ENCODE data around the gene CRABP1.
A peak's percentile ranks its signal among the peaks of the same experiment; 100 is the strongest.

The CRABP1 gene

DNA sequence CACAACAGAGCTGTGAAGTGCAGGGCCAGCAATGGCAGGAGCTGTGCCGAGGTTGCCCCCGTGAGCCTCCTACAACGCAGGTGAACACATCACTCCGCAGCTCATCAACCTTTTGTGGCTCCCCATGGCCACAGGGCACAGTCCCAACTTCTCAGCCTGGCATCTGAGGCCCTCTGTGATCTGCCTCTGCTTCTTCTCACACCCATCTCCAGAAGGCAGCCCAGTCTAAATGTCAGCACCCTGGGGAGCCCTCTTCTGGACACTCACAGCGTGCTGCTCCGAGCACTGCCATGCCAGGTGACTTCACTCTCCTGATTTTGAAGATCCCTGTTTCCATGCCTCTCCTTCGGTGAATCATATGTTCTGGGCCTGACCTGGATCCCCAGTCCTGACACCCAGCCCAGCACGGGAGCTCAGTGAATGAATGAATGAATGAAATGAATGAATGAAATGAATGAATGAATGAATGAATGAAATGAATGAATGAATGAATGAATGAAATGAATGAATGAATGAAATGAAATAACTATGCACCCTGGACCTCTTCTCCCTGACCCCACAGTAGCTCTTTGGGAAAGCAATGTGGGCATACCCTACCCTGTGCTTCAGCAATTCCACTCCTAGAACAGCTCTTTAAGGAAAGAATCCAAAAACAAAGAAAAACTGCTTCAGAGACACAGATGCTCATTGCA lies 22.9 kb upstream of the CRABP1 start:
- DNase-seq (ENCODE audit: low spot score) = no peak

DNA sequence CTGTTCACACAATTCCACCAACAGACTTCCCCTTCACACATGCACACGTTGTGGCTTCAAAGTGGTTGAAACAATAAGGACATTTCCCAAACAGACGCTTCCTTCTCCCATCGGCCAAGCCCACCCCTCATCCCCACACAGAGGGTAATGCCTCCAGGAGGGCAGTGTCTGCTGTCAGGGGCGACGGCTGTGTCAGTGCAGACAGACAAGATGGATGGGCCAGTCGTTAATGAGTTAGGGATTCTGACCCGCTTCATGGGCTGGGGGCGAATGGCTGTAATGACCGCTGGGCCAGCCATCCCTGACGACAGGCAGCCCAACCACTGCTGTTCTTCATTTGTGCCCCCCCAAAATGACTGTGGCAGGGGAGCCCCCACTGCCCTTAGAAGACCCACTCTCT lies 20.6 kb upstream of the CRABP1 start:
- no peak for DNase-seq (ENCODE audit: low spot score)

- no peak for DNase-seq (ENCODE audit: low spot score)
These were observed 20.0 kb upstream of the CRABP1 start for GRCh38 chr15:78320183-78320582.

DNA sequence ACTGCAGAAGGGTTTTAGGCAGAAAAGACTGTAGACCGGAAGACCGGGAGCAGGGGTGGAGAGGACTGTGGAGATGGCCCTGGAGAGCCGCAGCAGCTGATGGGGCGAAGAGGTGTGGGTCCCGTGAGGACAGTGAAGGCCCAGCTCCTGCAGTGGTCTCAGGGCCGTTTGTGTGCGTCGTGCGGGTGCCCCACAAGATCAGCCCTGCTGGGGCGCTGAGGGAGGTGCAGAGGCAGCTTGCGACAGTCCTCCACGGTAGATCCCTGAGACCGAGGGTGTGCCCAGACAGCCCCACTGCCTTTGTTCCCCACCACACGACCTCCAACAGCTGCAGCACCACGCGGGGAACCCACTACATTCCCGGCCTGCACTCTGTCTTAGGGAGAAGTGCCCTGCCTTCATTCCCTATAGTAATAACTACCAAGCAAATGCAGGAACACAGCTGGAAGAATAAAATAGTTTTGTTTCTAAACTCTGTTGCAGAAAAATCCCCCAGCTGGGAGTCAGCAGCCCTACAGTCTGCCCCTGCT lies 19.0 kb upstream of the CRABP1 start:
- DNase-seq (ENCODE audit: low spot score) = no peak

DNA sequence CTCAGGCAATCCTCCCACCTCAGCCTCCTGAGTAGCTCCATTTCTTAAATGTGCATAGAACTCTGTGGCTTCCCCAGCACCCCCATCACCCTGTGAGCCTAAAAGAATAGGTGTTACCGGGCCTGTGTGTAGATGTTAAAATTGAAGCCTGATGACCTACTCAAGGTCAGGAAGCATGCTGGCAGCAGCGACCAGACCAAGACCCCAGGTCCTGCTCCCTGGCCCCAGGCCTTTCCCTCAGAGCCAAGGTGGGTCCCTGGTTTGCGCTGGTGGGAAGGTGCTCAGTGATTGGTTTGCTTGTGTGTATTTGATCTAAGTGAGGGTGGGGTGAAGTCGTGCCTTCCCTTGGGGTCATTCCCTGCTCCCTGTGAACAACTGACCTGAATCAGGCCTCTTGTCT lies 18.4 kb upstream of the CRABP1 start:
- DNase-seq (ENCODE audit: low spot score) = no peak

DNA sequence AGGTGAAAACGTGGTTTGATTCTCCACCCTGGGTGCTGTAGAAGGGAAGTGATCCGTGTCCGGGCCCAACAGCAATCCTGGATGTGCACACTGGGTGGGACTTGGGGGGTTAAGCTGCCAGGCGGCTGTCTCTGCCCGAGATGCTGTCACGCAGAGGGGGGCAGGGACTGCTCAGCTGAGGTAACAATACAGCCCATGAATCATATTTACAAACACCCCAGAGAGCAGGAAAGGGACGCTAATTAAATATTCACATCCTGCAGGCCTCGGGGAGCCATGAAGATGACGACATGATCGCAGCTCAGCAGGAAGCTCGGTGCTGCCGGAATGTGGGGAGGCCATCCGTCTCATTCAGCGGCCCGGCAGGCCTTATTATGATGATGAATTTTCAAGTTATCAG lies 17.9 kb upstream of the CRABP1 start:
- DNase-seq (ENCODE audit: low spot score) = peak; percentile 36

DNA sequence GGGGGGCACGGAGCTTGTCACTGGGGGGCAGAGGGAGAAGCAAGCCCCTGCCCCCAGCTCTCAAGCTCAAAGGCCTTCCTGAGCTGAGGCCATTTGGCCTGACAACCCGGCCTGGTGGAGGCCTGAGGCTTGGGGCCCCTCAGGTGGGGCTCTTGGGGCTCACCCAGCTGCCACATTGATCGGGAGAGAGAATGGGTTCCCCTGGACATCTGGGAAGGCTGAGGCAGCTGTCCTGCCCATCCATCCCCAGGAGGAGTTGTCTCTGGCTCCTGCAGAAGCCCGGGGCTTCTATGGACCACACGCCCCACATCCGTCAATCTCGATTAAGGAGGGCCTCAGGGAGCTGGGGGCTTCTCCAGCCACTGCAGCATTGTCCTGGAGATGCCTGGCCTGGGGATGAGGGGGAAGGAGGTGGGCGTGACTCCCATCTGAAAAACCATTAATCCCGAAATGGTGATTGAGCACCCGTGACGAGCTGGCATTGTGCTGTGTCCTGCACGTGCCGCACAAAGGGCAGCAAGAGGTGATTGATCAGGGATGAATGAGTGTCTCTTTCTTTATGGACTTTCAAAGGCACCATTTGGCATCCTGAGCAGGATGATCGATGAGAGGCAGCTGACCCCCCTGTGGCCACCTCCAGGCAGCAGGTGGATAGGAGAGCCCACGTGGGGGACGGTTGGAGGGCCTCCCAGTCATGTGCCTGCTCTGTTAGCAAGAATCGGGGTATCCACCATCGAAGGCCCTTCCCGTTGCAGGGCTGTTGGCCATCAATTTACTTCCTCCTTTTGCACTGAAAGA lies 17.2 kb upstream of the CRABP1 start:
- DNase-seq (ENCODE audit: low spot score) = no peak

GRCh38 chr15:78323693-78324092 lies 16.5 kb upstream of the CRABP1 start:
- DNase-seq (ENCODE audit: low spot score) = no peak

- DNase-seq (ENCODE audit: low spot score) = no peak
These were observed 16.0 kb upstream of the CRABP1 start for GRCh38 chr15:78324144-78324543.

- DNase-seq (ENCODE audit: low spot score) = peak; percentile 42
These were observed 14.9 kb upstream of the CRABP1 start for GRCh38 chr15:78325092-78325843.

DNA sequence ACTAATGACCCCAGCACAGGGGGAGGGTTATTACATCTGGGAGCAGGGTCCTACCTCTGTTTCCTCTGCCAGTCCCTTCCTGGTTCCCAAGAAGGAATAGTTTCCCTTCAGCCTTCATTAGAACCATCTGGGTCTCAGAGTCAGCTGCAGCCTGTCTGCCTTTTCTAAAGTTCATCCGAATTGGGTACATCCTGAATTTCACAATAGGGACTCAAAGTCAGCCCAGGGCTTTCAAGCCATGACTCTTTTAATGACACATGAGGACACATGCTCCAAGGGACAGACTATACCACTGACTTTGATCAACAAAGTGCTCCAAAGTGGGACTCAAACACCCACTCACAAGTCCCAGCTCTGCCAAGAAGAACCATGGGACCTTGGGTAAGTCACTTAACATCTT lies 12.7 kb upstream of the CRABP1 start:
- DNase-seq (ENCODE audit: low spot score) = peak; percentile 39

DNA sequence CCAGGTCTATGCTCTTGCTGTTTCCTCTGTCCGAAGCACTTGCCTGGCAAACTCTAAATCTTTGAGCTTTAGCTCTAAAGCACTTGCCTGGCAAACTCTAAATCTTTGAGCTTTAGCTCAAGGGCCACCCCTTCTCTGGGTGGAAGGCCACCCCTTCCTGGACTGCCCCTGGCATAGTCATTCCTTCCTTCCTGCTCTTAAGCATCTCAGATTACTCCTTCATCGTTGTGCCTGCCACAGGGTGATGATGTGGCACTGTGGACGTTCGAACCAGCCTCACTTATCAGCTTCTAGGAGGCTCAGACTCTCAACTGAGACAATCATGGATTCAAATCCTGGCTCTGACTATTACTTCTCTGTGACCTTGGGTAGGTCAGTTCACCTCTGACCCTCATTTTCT lies 10.5 kb upstream of the CRABP1 start:
- DNase-seq (ENCODE audit: low spot score) = no peak

GRCh38 chr15:78334845-78335244 lies 5.3 kb upstream of the CRABP1 start:
- no peak for DNase-seq (ENCODE audit: low spot score)

DNA sequence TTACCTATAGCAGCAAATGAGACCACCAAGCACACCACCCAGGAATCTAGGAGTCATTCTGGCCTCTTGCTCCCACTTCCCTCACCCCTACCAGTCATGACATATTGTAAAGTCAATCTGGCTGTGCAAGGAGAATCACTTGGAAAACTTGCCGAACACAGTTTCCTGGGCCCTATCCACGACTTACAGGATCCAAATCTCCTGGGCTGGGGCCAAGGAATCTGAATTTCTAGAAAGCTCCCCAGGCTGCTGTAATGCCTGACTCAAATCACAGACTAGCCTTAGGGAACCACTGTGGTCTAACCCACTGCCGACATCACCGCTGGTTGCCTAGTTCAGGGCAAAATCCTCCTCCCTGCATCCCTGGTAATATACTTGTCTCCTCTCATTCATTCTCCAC lies 4.2 kb upstream of the CRABP1 start:
- no peak for DNase-seq (ENCODE audit: low spot score)

DNA sequence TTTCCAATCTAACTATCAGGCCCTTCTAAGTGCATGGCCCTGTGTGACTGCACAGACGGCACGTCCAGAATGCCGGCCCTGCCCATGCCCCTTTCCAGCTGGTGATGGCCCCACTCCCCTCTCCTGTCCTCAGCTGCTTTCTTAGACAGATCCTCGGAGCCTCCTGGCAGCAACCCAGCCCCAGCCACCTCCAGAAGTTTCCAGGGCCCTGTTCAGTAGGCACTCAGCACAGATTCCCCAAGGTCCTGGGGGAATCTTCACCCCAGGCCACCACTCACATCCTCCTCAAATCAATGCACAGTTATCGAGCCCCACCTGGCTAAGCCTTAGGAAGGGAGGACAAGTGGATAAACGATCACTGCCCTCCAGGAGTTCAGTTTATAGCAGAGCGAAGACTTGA lies 1.4 kb upstream of the CRABP1 start:
- no peak for DNase-seq (ENCODE audit: low spot score)

- DNase-seq (ENCODE audit: low spot score) = no peak
These were observed 594 bp upstream of the CRABP1 start for GRCh38 chr15:78339559-78339958.

DNA sequence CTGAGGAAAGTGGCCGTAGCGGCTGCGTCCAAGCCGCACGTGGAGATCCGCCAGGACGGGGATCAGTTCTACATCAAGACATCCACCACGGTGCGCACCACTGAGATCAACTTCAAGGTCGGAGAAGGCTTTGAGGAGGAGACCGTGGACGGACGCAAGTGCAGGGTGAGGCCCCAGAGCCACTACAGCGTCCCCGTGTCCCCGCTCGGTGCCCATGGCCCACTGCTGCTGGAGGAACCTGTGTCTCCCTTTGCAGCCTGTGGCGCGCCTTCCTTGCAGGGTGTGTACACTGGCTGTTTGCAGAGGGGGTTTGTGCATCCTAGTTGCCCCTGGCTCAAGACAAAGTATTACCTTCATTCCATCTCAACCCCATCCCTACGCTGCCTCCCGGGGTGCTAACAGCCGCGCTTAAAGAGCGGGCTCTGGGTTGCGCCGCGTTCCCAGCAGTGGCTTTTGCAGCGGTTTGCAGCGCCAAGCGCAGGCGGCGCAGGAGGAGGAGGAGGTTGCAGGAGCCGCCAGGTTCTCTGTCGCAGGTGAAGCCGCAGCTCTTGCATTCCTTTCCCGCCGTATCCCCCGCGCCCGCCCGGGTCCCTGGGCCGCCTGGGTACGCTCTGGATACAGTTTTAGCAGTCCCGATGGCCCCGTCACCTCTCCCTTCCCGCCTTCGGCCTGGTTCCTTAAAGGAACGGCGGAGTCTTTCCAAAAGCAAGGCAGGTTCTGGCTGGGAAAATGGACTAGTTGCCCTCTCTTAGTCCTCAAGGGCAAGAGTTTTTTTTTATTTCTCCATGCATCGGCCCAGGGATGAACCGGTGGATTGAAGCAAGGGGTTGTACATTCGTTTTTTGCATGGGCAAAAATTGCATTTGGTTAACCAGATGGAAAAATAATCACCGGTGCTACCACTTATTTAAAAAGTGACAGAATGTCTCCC lies 1.2 kb downstream of the CRABP1 start:
- DNase-seq (ENCODE audit: low spot score) = no peak

DNA sequence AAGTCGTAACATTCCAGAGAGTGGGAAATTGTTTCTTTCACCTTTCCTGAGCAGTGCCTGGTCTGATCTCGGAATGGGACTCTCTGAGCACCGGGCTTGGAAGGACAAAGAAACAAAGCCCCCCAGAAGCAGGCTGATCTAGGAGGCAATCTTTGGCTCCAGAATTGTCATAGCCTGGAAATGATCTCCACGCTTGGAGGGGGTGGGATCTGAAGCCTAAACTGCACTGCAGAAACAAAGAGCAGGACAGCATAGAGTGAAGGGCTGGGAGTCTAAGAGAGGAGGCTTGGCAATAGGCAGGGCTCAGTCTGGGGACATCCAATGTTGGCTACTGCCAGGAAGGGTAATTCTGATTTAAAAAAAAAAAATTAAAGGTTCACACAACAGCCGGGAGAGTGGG lies 1.9 kb downstream of the CRABP1 start:
- no peak for DNase-seq (ENCODE audit: low spot score)

DNA sequence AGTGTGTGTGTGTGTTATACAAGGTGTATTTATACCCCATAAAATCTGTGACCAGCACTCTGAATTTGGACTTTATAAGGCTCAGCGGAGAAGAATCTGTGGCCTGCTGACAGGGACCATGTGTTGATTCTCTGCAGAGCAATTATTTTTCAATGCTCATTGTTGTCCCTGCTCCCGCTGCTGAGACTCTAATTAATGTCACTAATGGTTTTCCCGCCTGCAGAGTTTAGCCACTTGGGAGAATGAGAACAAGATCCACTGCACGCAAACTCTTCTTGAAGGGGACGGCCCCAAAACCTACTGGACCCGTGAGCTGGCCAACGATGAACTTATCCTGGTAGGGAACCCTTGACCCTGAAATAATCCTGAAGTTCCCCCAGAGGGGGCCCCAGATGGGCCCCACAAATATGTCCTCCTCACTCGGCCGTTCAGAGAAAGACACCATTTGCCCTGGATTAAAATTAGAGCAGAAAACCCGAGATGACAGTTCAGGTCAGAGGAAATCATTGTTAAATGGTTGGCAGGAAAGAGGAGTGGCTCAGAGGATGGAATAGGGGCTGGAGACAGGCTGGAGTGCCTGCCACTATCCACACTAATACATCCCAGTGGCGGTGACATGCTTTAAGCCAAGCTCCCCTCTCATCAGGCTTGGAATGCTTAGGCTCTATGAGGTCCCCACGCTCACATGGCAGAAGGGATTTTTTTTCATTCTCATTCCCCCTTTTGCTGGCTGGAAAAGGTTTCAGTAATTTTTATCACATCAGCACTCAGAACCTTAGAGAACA lies 3.3 kb downstream of the CRABP1 start:
- DNase-seq (ENCODE audit: low spot score) = no peak

GRCh38 chr15:78345396-78346125 lies 5.4 kb downstream of the CRABP1 start:
- DNase-seq (ENCODE audit: low spot score) = no peak

All from AG08395 (cell line).